IPS-15b (cell line): ENCODE measurements around the gene HPN.
"Not testable (repeated sequence)": the region's sequence is repeated elsewhere in the genome, so short reads cannot be mapped to it uniquely, and the experiment has no call there.

Source experiments
- H3K27me3 ChIP-seq: one replicate; pipeline ENCODE4 v1.6.1; 2013; ENCODE audit warnings: low read length; ENCODE audit not compliant: control insufficient read depth, insufficient read depth
- H3K36me3 ChIP-seq: one replicate; pipeline ENCODE4 v1.6.1; 2013; ENCODE audit warnings: low read length; ENCODE audit not compliant: control insufficient read depth, insufficient read depth
- H3K4me1 ChIP-seq: one replicate; pipeline ENCODE4 v1.6.1; 2013; ENCODE audit warnings: mild to moderate bottlenecking, low read length; ENCODE audit not compliant: control insufficient read depth, insufficient read depth
- H3K4me3 ChIP-seq: one replicate; pipeline ENCODE4 v1.5.1; 2013; ENCODE audit warnings: low read depth, low read length
- H3K9ac ChIP-seq: one replicate; pipeline ENCODE4 v1.6.1; 2013; ENCODE audit warnings: low read depth, mild to moderate bottlenecking, low read length
- H3K9me3 ChIP-seq: one replicate; pipeline ENCODE4 v1.6.1; 2013; ENCODE audit warnings: mild to moderate bottlenecking, low read length; ENCODE audit not compliant: control insufficient read depth, insufficient read depth

HPN gene

DNA sequence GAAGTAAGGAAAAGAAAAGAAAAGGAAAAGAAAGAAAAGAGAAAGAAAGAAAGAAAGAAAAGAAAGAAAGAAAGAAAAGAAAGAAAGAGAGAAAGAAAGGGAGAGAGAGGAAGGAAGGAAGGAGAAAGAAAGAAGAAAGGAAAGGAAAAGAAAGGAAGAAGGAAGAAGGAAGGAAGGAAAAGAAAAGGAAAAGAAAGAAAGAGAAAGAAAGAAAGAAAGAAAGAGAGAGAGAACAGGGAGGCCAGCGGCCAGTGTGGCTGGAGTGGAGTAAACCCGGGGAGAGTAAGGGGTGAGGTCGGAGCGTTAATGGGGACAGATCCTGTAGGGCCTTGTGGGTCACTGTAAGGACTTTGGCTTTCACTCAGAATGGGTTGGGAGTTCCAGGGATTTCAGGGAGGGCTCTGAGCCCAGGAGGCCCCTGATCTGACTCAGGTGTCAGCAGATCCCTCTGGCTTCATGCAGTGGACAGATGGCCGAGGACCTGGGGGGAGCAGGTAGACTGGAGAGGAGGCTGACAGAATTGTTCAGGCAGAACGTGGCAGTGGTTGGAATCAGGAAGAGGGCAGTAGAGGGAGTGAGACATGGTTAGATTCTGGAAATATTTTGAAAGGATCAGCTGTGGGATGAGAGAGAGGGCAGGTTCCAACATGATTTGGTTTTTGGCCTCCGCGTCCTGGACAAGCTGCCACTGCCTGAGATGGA lies 54.3 kb downstream of the HPN start:
- H3K9ac ChIP-seq, result no peak overlapping the region
- no peaks in the 10 kb centered on the region for H3K9me3 ChIP-seq
- no peaks in the 10 kb centered on the region for H3K4me1 ChIP-seq
- no peaks in the 10 kb centered on the region for H3K36me3 ChIP-seq
- H3K27me3 ChIP-seq, result no peaks in the 10 kb centered on the region
- no peak overlapping the region for H3K4me3 ChIP-seq

DNA sequence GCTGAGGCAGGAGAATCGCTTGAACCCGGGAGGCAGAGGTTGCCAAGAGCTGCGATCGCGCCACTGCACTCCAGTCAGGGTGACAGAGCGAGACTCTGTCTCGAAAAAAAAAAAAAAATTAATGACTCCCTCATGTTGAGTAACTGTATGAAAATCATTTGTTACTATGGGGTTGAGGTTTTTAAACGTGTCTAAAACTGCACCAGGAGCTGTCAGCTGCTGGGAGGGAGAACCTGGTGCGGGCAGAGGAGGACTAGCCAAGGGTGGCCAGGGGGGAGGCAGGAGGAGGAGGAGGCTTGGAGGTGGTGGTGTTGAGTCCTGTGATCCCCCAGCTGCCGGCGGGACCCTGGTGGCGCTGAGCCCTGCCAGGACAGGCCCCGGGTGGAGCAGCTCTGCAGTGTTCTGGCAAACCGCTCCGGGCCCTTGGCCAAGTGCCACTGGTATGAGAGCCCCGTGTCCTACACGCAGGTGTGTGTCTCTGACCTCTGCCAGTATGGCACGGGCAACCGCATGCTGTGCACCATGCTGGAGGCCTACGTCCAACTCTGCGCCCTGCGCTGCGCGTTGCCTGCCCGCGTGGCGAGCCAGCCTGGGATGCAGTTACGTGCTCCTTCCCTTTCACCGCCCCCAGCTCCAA lies 57.0 kb downstream of the HPN start:
- Histone ChIP-seq H3K4me1 (no peaks in the 10 kb centered on the region), H3K36me3 (no peaks in the 10 kb centered on the region), H3K27me3 (no peaks in the 10 kb centered on the region), H3K9ac (no peak overlapping the region), H3K9me3 (no peaks in the 10 kb centered on the region), H3K4me3 (no peak overlapping the region)

DNA sequence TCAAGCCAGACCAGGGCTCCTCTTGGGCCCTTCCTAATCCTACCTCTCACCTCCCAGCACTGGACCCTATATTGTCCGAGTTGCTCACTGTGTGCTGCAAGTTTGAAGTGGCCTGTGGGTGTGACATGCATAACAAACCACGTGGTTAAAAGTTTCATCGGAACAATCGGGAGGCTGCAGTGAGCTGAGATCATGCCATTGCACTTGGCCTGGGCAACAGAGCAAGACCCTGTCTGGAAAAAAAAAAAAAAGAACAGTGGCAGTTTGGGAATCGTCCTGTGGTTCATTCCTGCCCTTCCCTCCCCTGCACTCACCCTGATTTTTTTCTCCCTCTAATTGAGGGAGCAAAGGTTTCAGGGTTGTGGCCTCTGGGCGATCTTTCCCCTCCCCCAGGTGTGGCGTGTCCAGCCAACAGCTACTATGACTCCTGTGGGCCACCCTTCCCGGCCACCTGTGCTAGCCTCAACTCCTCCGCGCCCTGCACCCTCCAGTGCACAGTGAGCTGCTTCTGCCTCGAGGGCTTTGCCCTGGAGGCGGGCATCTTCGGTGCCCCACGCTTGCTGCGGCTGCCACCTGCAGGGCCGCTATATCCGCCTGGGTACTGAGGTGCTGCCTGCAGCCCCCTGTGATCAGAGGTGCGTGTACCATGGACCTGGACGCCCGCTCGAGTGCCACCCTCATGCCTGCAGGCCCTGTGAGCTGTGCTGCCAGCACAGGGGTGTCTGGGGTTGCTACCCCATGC lies 57.8 kb downstream of the HPN start:
- Histone ChIP-seq H3K9me3 (no peaks in the 10 kb centered on the region), H3K27me3 (no peaks in the 10 kb centered on the region), H3K4me1 (no peaks in the 10 kb centered on the region), H3K4me3 (no peak overlapping the region), H3K36me3 (no peaks in the 10 kb centered on the region), H3K9ac (no peak overlapping the region)

DNA sequence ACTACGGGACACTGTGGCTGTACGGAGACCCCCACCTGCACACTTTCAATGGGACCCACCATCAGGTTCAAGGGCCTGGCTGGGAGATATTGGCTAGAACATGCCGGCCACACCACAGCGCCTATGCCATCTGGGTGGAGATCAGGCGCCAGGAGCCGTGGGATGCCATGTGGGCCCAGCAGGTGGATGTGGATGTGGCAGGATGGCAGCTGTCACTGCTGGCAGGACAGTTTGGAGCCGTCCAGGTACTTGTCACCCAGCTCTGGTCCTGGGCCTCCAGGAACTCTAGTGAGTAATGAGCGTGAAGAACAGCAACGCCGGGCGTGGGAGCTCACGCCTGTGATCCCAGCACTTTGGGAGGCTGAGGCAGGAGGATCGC lies 58.4 kb downstream of the HPN start:
- Histone ChIP-seq H3K27me3 (no peaks in the 10 kb centered on the region), H3K4me3 (no peak overlapping the region), H3K9ac (no peak overlapping the region), H3K4me1 (no peaks in the 10 kb centered on the region), H3K36me3 (no peaks in the 10 kb centered on the region), H3K9me3 (no peaks in the 10 kb centered on the region)

DNA sequence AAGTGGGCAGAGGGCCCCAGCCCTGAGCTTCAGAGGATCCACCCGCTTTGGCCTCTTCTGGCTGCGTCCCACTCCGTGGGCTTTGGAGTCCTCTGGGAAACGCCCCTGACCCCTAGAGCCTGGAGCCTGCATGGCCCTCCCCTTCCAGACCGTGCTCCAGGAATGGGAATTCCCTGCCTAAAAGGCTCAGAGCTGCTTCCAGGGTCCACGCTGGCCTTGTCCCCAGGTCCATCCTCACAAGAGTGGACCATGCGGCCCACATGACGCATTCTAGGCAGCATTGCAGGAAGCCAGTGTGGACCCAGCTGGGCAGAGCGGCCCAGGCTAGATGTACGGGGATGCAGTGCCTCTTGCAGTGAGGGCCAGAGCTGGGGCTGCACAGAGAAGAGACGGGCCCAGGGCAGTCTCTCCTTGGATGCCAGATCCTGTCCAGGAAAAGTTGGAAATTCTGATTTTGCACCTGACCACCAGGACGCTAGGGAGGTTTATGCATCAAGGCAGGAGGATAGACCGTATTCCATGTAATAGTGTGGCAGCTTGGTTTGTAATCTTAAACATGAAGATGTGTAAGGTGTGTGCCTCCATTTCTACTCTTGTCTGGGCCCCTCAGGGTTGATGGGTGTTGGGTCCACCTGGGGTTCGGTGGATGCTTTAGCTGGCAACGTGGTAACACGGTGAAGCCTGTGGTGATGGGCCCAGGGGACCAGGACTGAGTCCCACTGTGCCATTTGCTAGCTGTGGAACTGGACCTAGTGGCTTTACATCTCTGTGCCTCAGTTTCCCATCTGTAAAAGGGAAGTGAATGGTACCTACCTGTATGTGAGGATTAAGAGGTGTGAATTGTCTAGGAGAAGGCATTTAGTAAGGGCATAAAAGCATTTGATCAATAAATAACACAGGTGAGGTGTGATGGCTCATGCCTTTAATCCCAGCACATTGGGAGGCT lies 59.3 kb downstream of the HPN start:
- no peak overlapping the region for H3K9ac ChIP-seq
- H3K4me1 ChIP-seq, result no peaks in the 10 kb centered on the region
- no peaks in the 10 kb centered on the region for H3K27me3 ChIP-seq
- no peak overlapping the region for H3K4me3 ChIP-seq
- no peaks in the 10 kb centered on the region for H3K9me3 ChIP-seq
- no peaks in the 10 kb centered on the region for H3K36me3 ChIP-seq

DNA sequence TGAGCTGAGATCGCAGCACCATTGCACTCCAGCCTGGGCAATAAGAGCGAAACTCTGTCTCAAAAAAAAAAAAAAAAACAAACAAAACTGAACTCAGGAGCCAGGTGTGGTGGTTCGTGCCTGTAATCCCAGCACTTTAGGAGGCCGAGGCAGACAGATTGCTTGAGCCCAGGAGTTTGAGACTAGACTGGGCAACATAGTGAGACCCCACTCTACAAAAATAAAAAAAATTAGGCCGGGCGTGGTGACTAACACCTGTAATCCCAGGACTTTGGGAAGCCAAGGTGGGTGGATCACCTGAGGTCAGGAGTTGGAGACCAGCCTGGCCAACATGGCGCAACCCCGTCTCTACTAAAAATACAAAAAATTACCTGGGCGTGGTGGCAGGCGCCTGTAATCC lies 60.4 kb downstream of the HPN start:
- not testable (repeated sequence) for H3K36me3 ChIP-seq, H3K4me3 ChIP-seq

DNA sequence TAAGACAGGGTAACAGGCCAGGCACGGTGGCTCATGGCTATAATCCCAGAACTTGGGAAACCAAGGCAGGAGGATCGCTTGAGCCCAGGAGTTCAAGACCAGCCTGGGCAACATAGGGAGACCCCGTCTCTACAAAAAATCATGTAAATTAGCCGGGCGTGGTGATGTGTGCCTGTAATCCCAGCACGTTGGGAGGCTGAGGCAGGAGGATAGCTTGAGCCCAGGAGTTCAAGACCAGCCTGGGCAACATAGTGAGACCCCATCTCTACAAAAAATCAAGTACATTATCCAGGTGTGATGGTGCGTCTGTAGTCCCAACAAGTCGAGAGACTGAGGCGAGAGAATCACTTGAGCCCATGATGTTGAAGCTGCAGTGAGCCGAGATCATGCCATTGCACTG lies 62.1 kb downstream of the HPN start:
- not testable (repeated sequence) for H3K36me3 ChIP-seq, H3K9ac ChIP-seq, H3K4me3 ChIP-seq, H3K9me3 ChIP-seq, H3K4me1 ChIP-seq, H3K27me3 ChIP-seq

More for the DNA sequence above, 60.4 kb downstream of the HPN start:
- H3K9me3 ChIP-seq, H3K27me3 ChIP-seq, H3K9ac ChIP-seq, H3K4me1 ChIP-seq: not testable (repeated sequence)

DNA sequence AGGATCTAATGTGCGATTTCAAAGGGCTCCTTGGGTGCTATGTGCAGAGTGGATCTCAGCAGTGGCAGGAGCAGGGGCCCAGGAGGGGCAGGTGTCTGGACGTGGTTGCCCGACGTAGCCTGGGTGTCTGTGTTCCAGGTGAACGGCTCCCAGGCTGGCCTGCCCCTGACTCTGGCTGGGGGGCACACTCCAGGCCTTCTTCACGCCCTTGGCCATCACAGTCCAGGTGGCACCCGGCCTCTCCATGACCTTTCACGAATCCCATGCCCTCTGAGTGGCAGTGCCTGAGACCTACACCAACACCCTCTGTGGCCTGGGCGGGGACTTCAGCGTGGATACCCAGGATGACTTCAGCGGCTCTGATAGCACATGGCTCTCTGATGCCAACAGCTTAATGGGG lies 62.8 kb downstream of the HPN start:
- Histone ChIP-seq H3K4me3 (no peak overlapping the region), H3K27me3 (no peaks in the 10 kb centered on the region), H3K4me1 (no peaks in the 10 kb centered on the region), H3K36me3 (no peaks in the 10 kb centered on the region), H3K9me3 (no peaks in the 10 kb centered on the region), H3K9ac (no peak overlapping the region)

DNA sequence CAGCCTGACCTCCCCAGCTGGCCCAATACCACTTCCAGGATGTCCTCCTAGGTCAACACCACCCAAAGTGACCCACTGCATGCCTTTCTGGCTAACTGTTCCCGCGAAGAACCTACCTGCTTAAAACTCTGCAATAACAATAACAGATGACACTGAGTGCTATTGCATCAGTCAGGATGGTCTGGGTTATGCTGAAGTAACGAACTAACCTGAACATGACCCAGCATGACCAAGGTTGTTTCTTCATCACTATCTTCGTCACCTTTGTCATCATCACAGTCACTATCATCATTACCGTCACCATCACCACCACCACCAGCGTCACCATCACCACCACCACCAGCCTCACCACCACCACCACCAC lies 63.5 kb downstream of the HPN start:
- H3K9me3 ChIP-seq, result no peaks in the 10 kb centered on the region
- no peaks in the 10 kb centered on the region for H3K27me3 ChIP-seq
- H3K36me3 ChIP-seq, result no peaks in the 10 kb centered on the region
- no peak overlapping the region for H3K4me3 ChIP-seq
- H3K4me1 ChIP-seq, result no peaks in the 10 kb centered on the region
- H3K9ac ChIP-seq, result no peak overlapping the region

DNA sequence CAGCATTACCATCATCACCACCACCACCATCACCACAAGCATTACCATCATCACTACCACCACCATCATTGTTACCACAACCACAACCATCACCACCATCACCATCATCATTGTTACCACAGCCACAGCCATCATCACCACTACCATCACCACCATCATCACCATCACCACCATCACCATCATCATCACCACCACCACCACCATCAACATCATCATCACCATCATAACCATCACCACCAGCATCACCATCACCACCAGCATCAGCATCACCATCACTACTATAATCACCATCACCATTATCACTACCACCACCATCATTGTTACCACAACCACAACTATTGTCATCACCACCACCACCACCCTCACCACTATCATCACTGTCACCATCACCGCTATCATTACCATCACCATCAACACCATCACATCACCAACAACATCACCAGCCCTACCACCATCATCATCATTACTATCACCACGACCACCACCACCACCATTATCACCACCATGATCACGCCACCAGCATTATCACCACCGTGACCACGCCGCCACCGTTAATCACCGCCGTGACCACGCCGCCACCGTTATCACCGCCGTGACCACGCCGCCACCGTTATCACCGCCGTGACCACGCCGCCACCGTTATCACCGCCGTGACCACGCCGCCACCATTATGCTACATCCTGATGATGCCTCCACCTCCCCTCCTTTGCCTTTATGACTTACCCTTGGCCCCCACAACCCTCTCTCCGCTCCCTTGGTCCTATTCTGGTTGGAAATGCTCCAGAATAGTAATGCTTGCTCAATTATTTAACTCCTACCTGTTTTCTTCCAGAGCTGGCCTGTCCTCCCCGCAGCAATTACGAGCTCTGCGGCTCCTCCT lies 64.1 kb downstream of the HPN start:
- Histone ChIP-seq H3K9ac (no peak overlapping the region), H3K4me1 (peaks cover 1% of the 10 kb centered on the region), H3K27me3 (no peaks in the 10 kb centered on the region), H3K36me3 (no peaks in the 10 kb centered on the region), H3K4me3 (no peak overlapping the region), H3K9me3 (no peaks in the 10 kb centered on the region)

DNA sequence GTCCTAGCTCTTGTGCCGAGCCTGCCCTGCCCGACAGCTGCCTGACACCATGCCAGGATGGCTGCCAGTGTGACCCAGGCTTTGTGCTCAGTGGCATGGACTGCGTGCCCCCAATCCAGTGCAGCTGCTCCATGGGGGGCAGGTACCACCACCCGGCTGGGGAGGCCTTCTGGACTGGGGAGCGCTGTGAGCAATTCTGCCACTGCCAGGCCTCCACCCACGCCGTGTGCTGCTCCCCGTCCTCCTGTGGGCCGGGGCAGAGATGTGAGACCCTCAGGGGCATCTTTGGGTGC lies 64.7 kb downstream of the HPN start:
- H3K36me3 ChIP-seq, result no peaks in the 10 kb centered on the region
- H3K4me1 ChIP-seq, result peaks cover 2% of the 10 kb centered on the region
- H3K9me3 ChIP-seq, result no peaks in the 10 kb centered on the region
- H3K9ac ChIP-seq, result no peak overlapping the region
- no peaks in the 10 kb centered on the region for H3K27me3 ChIP-seq
- H3K4me3 ChIP-seq, result no peak overlapping the region
